ENCODE measurements around the gene ZNF593OS.
A peak's percentile ranks its signal among the peaks of the same experiment; 100 is the strongest.

ZNF593OS gene

DNA sequence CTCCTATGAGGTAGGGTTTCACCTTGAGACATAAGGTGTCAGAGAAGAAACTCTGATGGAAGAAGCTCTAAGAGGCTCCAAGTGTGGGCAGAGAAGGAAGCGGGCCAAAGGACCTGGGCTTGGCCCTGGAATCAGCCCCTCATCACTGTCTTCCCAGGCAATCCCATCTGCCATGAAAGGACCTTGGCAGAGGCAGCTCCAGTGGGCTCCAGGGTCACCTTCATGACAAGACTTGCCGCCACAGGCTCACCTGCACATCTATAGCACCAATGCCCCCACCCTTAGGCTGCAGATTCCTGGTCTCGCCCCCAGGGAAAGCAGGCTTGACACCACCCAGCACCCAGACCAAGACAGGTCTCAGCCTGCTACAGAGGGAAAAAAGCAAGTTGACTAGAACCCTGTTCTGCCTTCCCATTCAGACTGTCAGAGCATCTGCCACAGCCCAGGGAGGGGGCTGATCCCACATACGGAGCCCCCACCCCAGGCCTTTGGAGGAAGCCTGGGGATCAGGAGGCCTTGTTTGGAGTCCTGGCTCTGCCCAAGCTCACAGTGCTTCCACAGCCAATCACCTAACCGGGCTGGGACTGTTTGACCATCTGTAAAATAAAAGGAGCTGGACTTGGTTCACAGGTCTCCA, 13.2 kb downstream of the ZNF593OS start:
- DNase-seq: no peak

DNA sequence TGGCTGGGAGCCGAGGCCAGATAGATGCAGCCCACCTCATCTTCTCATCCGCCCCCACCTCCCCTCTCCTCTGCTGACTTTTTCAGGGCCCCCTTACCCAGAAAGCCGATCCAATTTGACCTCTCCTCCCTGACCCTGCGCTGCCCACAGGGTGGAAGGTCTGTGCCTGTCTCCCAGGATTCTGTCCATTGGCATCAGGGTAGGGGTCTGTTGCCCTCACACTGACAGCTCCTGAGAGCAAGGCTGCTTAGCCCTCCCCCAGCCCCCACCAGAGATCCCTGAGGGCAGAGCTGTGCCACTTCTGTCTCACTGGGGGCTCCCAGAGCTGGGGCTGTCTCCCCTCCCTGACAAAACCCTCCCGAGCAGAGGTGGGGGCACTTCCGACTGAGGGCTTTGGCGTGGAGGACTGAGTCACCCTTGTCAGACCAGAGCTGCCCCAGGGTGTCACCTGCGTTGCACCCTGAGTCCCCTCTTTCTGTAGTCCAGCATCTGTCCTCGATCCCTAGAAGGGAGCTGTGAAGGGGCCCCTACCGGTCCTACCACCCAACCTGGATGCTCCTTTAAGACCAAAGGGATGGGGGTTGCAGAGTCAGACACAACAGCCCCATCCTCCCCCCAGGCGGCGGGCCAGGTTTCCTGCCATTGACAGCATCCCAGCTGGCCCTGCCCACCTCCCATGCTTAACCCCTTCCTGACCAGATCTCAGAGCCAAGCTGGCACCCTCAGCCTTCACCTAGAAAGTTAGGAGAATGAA, 15.2 kb downstream of the ZNF593OS start:
- DNase-seq: no peak

- DNase-seq: no peak
Observed at GRCh38 chr1:26155370-26156284, 16.0 kb downstream of the ZNF593OS start.

- no peak for DNase-seq
Observed at GRCh38 chr1:26154750-26155149, 16.9 kb downstream of the ZNF593OS start.

GRCh38 chr1:26153966-26154532, 17.6 kb downstream of the ZNF593OS start:
- no peak for DNase-seq

GRCh38 chr1:26148887-26149286, 22.7 kb downstream of the ZNF593OS start:
- DNase-seq: no peak

DNA sequence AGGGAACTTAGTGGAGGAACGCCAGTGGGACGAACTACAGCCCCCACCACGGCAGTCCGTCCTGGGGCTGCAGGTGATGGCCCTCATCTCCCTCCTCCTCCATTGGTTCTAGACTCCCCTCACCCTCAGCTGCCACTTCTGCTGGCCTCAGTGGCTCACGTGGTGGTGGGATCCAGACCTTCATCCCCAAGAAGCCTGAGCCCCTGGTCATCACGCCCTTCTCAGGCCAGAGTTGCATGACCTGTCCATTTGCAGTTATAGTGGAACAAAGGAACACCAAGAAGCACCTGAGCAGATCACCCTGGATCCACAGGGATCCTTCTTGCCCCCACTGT, 25.7 kb downstream of the ZNF593OS start:
- no peak for DNase-seq

DNA sequence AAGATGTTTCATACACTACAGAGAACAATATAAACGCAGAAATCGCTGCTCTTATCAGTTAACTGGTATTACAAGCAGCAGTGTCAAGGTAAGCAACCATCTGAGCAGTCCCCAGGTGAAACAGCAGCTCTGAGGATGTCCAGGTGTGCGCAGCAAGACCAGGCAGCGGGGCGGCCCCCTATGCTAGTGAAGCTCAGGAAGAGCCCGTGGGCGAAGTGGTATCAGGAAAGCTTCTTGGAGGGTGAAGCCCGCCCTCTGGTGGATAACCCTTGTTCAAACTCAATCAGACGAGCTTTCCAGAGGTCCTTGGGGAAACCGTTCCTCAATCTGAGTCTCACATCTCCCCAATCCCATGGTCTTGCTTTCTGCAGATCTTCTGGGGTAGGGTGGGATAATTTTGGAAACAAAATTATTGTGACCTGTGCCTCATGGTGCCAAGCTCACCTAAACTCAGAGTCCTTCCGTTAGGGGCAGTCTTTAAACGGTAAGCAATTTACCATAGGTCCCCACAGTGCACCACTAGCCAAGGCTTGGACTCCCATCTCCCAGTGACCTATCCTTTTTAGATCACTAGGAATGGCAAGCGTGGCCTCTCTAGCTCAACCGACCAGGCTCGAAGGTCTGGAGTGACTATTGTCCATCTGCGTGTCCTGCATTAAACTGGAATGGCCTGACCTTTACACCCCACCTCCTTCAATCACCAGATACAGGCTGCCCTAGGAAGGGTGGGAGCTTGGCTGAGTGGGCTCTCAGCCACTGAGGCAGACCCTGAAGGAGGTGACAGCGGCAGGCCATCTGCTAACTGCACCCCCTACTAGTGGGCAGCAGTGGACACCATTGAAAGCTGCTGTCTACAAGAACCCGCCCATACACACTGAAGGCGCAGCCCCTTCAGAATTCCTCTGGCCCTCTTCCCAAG, 26.3 kb downstream of the ZNF593OS start:
- DNase-seq: peak; percentile 74

GRCh38 chr1:26142159-26142558, 29.5 kb downstream of the ZNF593OS start:
- no peak for DNase-seq

DNA sequence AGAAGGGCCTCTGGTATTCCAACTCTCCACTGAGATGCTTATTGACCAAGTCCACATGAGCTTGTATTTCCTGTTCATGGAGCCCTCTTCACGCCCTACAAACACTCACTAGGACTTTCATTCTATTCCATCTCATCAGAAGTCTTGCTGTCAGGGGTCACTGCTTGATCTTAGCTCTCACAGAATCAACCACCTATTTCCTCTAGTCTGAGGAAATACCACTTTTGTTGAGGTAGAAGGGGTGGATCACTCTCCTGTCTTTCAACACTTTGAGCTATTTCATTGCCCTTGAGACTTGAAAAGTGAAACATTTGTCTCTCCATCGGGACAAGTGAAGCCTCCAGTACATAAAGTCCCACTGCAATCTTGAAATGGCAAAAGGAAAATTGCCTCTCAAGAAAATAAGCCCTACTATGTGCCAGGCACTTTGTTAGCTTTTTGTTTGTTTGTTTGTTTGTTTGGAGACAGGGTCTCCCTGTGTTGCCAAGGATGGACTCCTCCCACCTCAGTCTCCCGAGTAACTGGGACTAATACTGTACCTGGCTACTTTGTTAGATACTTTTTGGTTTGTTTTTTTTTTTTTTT, 32.6 kb downstream of the ZNF593OS start:
- DNase-seq: no peak

DNA sequence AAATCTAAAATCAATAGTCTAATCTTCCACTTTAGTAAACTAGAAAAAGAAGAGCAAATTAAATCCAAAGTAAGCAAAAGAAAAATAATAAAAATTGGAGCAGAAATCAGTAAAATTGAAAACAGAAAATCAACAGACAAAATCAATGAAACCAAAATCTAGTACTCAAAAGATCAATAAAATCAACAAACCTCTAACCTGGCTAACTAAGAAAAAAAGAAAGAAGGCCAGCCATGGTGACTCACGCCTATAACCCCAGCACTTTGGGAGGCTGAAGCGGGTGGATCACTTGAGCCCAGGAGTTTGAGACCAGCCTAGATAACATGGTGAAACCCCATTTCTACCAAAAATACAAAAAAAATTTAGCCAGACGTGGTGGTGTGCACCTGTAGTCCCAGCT, 37.2 kb downstream of the ZNF593OS start:
- no peak for DNase-seq

DNA sequence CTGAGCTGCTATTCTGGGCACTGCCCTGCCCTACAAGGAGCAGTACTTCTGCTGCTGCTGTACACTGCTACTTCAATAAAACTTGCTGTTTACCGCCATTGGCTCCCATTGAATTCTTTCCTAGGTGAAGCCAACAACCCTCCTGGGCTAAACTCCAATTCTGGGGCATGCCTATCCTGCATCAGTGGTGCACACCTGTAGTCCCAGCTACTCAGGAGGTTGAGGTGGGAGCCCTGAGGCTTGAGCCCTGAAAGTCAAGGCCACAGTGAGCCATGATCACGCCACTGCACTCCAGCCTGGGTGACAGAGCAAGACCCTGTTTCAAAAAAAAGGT, 38.8 kb downstream of the ZNF593OS start:
- DNase-seq: no peak

GRCh38 chr1:26132128-26132833, 39.4 kb downstream of the ZNF593OS start:
- no peak for DNase-seq

GRCh38 chr1:26130695-26131094, 40.9 kb downstream of the ZNF593OS start:
- no peak for DNase-seq

- DNase-seq: no peak
Observed at GRCh38 chr1:26129778-26130177, 41.9 kb downstream of the ZNF593OS start.

DNA sequence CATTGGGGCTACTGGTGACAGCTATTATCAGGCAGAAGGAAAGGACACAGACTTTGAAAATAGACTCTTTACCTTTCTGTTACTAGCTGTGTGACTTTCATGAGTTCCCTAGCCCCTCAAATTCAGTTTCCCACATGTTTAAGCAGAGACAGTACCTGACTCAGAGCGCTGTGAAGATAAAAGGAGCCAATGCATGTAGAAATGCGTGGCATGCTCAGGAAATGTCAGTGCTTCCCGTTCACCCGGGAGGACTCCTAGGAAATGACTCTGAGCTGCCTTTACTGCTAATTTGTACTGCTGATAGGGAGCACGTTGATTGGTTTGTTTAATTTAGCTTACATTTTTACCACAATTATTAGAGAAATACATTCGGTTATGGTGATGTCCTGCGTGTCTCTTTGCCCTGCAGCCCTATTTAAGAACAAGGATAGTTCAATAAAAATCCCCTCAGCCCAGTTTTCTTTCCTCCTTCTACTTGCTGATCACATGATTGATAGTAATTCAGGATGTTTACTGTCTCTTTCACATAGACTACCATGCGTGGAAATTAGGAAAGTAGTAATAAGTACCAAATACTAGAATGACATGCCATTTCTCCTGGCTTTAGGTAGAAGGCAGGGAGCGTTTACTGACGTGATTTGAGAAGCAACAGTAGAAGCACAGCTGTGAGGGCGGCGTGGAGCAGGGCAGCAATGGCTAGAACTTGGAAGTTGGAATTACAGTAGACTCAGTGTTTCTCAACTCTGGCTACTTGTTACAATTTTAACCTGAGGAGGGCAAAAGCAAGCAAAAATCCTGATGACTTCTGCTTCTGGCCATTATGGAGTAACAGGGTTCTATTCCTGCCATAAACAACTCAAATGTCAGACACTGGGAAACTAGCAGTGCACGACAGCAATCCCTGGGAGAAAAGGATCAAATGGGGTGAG, 44.1 kb downstream of the ZNF593OS start:
- no peak for DNase-seq

GRCh38 chr1:26126321-26127084, 45.1 kb downstream of the ZNF593OS start:
- DNase-seq: no peak

- no peak for DNase-seq
Observed at GRCh38 chr1:26125946-26126320, 45.7 kb downstream of the ZNF593OS start.

DNA sequence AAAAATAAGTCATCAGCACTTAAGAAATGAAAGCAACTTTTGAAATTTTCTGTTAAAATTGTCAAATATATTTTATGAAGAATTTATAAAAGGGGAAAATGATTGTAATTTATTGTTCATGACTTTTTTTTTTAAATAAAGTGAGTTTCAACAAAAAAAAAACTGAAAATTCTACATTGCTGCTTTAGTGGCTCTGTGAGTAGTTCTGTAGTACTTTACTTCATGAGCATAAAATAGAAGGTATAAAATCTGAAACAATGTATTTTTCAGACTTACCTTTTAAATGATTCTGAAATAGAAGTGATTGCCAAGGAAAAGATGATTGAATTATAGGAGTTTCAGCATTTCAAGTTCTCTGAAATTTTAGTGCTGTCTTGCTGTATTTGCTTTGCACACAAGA, 46.2 kb downstream of the ZNF593OS start:
- DNase-seq: no peak

Data from NCI-H1417 treated with DMSO at 0.1 percent for 48 hours (cell line).